A549 (cell line): ENCODE data around the gene KRTAP5-4. TPM values are rescaled to one million over a fixed set of nuclear protein-coding genes. Genes with fewer than 3 reads are reported as not detected.

Experiments used
- ATAC-seq, 2 experiments: fragments of 200-7000 bp in 1 of 2; fragments of >200 bp in 1 of 2; cut with Nextera tagmentation in 1 of 2; cut with Tn5 transposase in 1 of 2; 3 replicates each; pipeline versions ENCODE4 v1.8.0 to v1.9.1; 2018 to 2020; ENCODE audit warnings: mild to moderate bottlenecking in 1 of 2, moderate library complexity in 1 of 2
- CTCF ChIA-PET: fragments of 300-600 bp; sonication (Branson Sonifier 250); formaldehyde crosslinking; extraction: SDS; loops from one replicate; lab custom pipeline; 2021; ENCODE audit warnings: antibody characterized with exemption, inconsistent platforms; lab: Yijun Ruan, JAX
- POLR2A ChIA-PET: fragments of 350-600 bp; formaldehyde crosslinking; extraction: SDS; loops from one replicate; lab custom pipeline; 2021; ENCODE audit warnings: antibody characterized with exemption, inconsistent platforms; lab: Yijun Ruan, JAX
- DNase-seq, 2 experiments: peaks; one replicate each; pipeline versions ENCODE4 v3.0.0 to v3.0.0-alpha.2; 2011 to 2016; ENCODE audit warnings: low read depth in 1 of 2, low spot score in 1 of 2
- FAIRE-seq: peaks from 2 replicates; lab custom pipeline; 2011; peaks lifted over from hg19 to GRCh38; lab: Jason Lieb, UNC
- H3K27ac ChIP-seq, 2 experiments: fragments of >200 bp; sonication (Bioruptor Twin); formaldehyde crosslinking; 3 replicates each; pipeline ENCODE4 v1.5.1; 2016 to 2017
- H3K4me1 ChIP-seq: fragments of >200 bp; sonication (Bioruptor Twin); formaldehyde crosslinking; 3 replicates; pipeline ENCODE4 v1.6.1; 2016
- H3K4me2 ChIP-seq: fragments of >200 bp; sonication (Bioruptor Twin); formaldehyde crosslinking; 3 replicates; pipeline ENCODE4 v1.6.1; 2016
- H3K4me3 ChIP-seq: fragments of >200 bp; sonication (Bioruptor Twin); formaldehyde crosslinking; 3 replicates; pipeline ENCODE4 v1.5.1; 2016
- H3K9me3 ChIP-seq: fragments of >200 bp; sonication (Bioruptor Twin); formaldehyde crosslinking; 3 replicates; pipeline ENCODE4 v1.6.1; 2016
- ATOH8 ChIP-seq: fragments of 250-450 bp; sonication (Bioruptor Pico); IDR thresholded peaks from 2 replicates; pipeline ENCODE4 v1.5.0; 2020; ENCODE audit warnings: low read depth, mild to moderate bottlenecking, moderate library complexity
- BCL3 ChIP-seq: fragments of >200 bp; sonication (Bioruptor Twin); formaldehyde crosslinking; IDR thresholded peaks from 3 replicates; pipeline ENCODE4 v1.6.1; 2016
- CHD2 ChIP-seq: fragments of 150-350 bp; IDR thresholded peaks from 2 replicates; pipeline ENCODE4 v1.6.1; 2014; ENCODE audit warnings: low read length; ENCODE audit not compliant: partially characterized antibody
- CHD4 ChIP-seq: fragments of 200-600 bp; sonication (generic); IDR thresholded peaks from 2 replicates; pipeline ENCODE4 v1.6.1; 2016; ENCODE audit warnings: antibody characterized with exemption, mild to moderate bottlenecking, borderline replicate concordance
- EHMT2 ChIP-seq: fragments of 200-600 bp; sonication (generic); IDR thresholded peaks from 2 replicates; pipeline ENCODE4 v1.6.1; 2016; ENCODE audit warnings: antibody characterized with exemption, low read depth, mild to moderate bottlenecking, moderate library complexity
- ELK1 ChIP-seq: fragments of 150-350 bp; IDR thresholded peaks from 2 replicates; pipeline ENCODE4 v1.6.1; 2014; ENCODE audit warnings: low read depth, mild to moderate bottlenecking, low read length
- ESRRA ChIP-seq: fragments of 150-350 bp; IDR thresholded peaks from 2 replicates; pipeline ENCODE4 v1.6.1; 2014; ENCODE audit warnings: mild to moderate bottlenecking, low read length, borderline replicate concordance
- FOSB ChIP-seq: fragments of 250-450 bp; sonication (Bioruptor Pico); IDR thresholded peaks from 2 replicates; pipeline ENCODE4 v1.5.0; 2020; ENCODE audit warnings: mild to moderate bottlenecking, moderate library complexity
- FOSL2 ChIP-seq, 2 experiments: fragments of 450-650 bp in 1 of 2; fragments of >200 bp in 1 of 2; sonication (Bioruptor Twin) in 1 of 2; formaldehyde crosslinking; IDR thresholded peaks; 2 replicates each; pipeline versions ENCODE4 v1.5.0 to v1.6.1; 2016 to 2020; ENCODE audit warnings: mild to moderate bottlenecking in 1 of 2, moderate library complexity in 1 of 2
- GATA3 ChIP-seq: IDR thresholded peaks from 2 replicates; pipeline ENCODE4 v1.6.1; 2012; ENCODE audit warnings: borderline replicate concordance
- HES2 ChIP-seq: fragments of >200 bp; sonication (Bioruptor Twin); formaldehyde crosslinking; IDR thresholded peaks from 2 replicates; pipeline ENCODE4 v1.6.1; 2016
- HEYL ChIP-seq: fragments of 250-450 bp; sonication (Bioruptor Pico); IDR thresholded peaks from 2 replicates; pipeline ENCODE4 v1.8.0; 2021; ENCODE audit warnings: mild to moderate bottlenecking, moderate library complexity
- HOXA7 ChIP-seq: fragments of 250-450 bp; sonication (Bioruptor Pico); IDR thresholded peaks from 2 replicates; pipeline ENCODE4 v1.5.0; 2020; ENCODE audit warnings: mild to moderate bottlenecking, moderate library complexity
- HOXB5 ChIP-seq: fragments of 250-450 bp; sonication (Bioruptor Pico); IDR thresholded peaks from 2 replicates; pipeline ENCODE4 v1.5.0; 2020; ENCODE audit warnings: mild to moderate bottlenecking, moderate library complexity
- JUNB ChIP-seq: fragments of >200 bp; sonication (Bioruptor Twin); formaldehyde crosslinking; IDR thresholded peaks from 2 replicates; pipeline ENCODE4 v1.6.1; 2016
- MYC ChIP-seq: IDR thresholded peaks from 2 replicates; pipeline ENCODE4 v1.6.1; 2012; ENCODE audit warnings: mild to moderate bottlenecking, inconsistent platforms, low read length, improper control_type of control experiment, borderline replicate concordance
- NFE2L2 ChIP-seq: fragments of 150-350 bp; conservative IDR thresholded peaks from 2 replicates; pipeline ENCODE4 v1.6.1; 2014; ENCODE audit warnings: low read length
- NPAS2 ChIP-seq: fragments of 250-450 bp; sonication (Bioruptor Pico); IDR thresholded peaks from 2 replicates; pipeline ENCODE4 v1.8.0; 2022; ENCODE audit warnings: mild to moderate bottlenecking, moderate library complexity, borderline replicate concordance
- NR3C1 ChIP-seq: fragments of >200 bp; sonication (Bioruptor Twin); formaldehyde crosslinking; IDR thresholded peaks from 3 replicates; pipeline ENCODE4 v1.6.1; 2017
- POLR2A ChIP-seq: IDR thresholded peaks from 2 replicates; pipeline ENCODE4 v1.6.1; 2012; ENCODE audit warnings: mild to moderate bottlenecking, low read length
- RAD21 ChIP-seq, 2 experiments: fragments of >200 bp in 1 of 2; sonication (Bioruptor Twin) in 1 of 2; formaldehyde crosslinking in 1 of 2; IDR thresholded peaks in 1 of 2; conservative IDR thresholded peaks in 1 of 2; 2 replicates in 1 of 2; 3 replicates in 1 of 2; pipeline ENCODE4 v1.6.1; 2012 to 2018; ENCODE audit warnings: inconsistent platforms in 1 of 2
- RARB ChIP-seq: fragments of 250-450 bp; sonication (Bioruptor Pico); IDR thresholded peaks from 2 replicates; pipeline ENCODE4 v1.8.0; 2021; ENCODE audit warnings: mild to moderate bottlenecking, moderate library complexity
- SMC3 ChIP-seq: fragments of >200 bp; sonication (Bioruptor Twin); formaldehyde crosslinking; IDR thresholded peaks from 3 replicates; pipeline ENCODE4 v1.6.1; 2018; ENCODE audit warnings: inconsistent platforms
- ZFP36 ChIP-seq: fragments of 450-650 bp; IDR thresholded peaks from 2 replicates; pipeline ENCODE4 v1.6.1; 2014; ENCODE audit warnings: borderline replicate concordance; ENCODE audit not compliant: partially characterized antibody
- ZNF302 ChIP-seq: fragments of 250-450 bp; sonication (Bioruptor Pico); IDR thresholded peaks from 2 replicates; pipeline ENCODE4 v1.9.0; 2021; ENCODE audit warnings: inconsistent platforms, mild to moderate bottlenecking, moderate library complexity
- WGBS: methylation state at CpG from one replicate; pipeline ENCODE4 v1.1.6; 2017; ENCODE audit errors: missing lambda C conversion rate; 5-methylcytosine and 5-hydroxymethylcytosine counted together
- polyA plus RNA-seq, 4 experiments: library from polyadenylated mRNA; depleted of rRNA in 3 of 4; stranded (reverse); fragments of >200 nt; fragmentation: RNase III in 1 of 4; extraction: RNeasy Plus Mini Kit Qiagen cat#74134 plus additional on column Dnase treatment in 1 of 4; gene quantifications; 2 replicates in 3 of 4; 3 replicates in 1 of 4; pipeline ENCODE4 v1.2.3, GENCODE V29; 2011 to 2017
- TF ChIP-seq, protein P1 (sequence below): IDR thresholded peaks from 2 replicates; pipeline ENCODE4 v1.6.1; 2012

KRTAP5-4 gene
- polyA plus RNA-seq, 2 of the 4 experiments (the other 2 are of a cell fraction) = not detected

DNA sequence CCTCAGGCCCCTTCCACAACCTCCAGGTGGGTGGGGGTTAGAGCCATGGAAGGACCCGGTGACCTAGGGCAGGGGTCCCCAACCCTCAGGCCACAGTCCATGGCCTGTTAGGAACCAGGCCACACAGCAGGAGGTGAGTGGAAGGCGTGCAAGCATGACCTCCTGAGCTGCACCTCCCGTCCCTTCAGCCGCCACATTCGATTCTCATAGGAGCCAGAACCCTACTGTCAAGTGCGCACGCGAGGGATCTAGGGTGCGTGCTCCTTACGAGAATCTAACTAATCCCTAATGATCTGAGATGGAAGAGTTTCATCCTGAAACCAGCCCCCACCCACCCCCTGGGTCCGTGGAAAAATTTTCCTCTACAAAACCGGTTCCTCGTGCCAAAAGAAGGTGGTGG is 3.6 kb upstream of the KRTAP5-4 start:
- Histone ChIP-seq H3K4me1 (no peaks in the 10 kb centered on the region), H3K4me2 (no peak overlapping the region), H3K9me3 (no peaks in the 10 kb centered on the region), H3K4me3 (no peak overlapping the region), H3K27ac (no peak overlapping the region)
- 70% methylated on average over 11 of the region's 13 CpGs for WGBS
- FAIRE-seq = no peak
- no peak for DNase-seq
- TF ChIP-seq NFE2L2 (no peak), CHD2 (no peak), ZFP36 (no peak), RARB (CRISPR knock-in tag) (no peak), FOSL2 (IDR thresholded peaks at IDR 0.05) (no peak), FOSL2 (CRISPR knock-in tag; IDR thresholded peaks at IDR 0.05) (no peak), ESRRA (no peak), ZNF302 (CRISPR knock-in tag) (no peak), HOXB5 (CRISPR knock-in tag) (no peak), MYC (no peak), FOSB (CRISPR knock-in tag) (no peak), BCL3 (no peak), ELK1 (no peak), ATOH8 (CRISPR knock-in tag) (no peak), NR3C1 (no peak)
- ChIA-PET POLR2A (no interaction called here), CTCF (interaction anchor here (1.0 to 6.9 kb wide), 5 partner anchors 14 to 524 kb away, joined by 3 to 54 read pairs (median 4); no protein-coding TSS in a partner anchor)
- no peak for ATAC-seq

- ATAC-seq (no peak), DNase-seq (no peak), FAIRE-seq (no peak)
- no peaks in the 10 kb centered on the region for H3K9me3 ChIP-seq
- no peak overlapping the region for H3K4me3 ChIP-seq
- H3K4me2 ChIP-seq = no peak overlapping the region
- TF ChIP-seq NFE2L2 (no peak), HOXA7 (CRISPR knock-in tag) (no peak), MYC (no peak), HES2 (no peak), CHD4 (no peak), HEYL (no peak), HOXB5 (CRISPR knock-in tag) (no peak), SMC3 (no peak), RAD21 (conservative IDR thresholded peaks at IDR 0.05 in 1 of 2, IDR thresholded peaks at IDR 0.05 in 1 of 2) (no peak), GATA3 (no peak), JUNB (no peak), EHMT2 (no peak), NPAS2 (CRISPR knock-in tag) (no peak), POLR2A (no peak)
- TF ChIP-seq, protein P1, sequence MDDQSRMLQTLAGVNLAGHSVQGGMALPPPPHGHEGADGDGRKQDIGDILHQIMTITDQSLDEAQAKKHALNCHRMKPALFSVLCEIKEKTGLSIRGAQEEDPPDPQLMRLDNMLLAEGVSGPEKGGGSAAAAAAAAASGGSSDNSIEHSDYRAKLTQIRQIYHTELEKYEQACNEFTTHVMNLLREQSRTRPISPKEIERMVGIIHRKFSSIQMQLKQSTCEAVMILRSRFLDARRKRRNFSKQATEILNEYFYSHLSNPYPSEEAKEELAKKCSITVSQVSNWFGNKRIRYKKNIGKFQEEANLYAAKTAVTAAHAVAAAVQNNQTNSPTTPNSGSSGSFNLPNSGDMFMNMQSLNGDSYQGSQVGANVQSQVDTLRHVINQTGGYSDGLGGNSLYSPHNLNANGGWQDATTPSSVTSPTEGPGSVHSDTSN = no peak
- no peaks in the 10 kb centered on the region for H3K4me1 ChIP-seq
- WGBS = 63% methylated on average over 16 of the region's 16 CpGs
- POLR2A ChIA-PET = no interaction called here
- CTCF ChIA-PET = interaction anchor here (1.1 to 1.7 kb wide), 3 partner anchors 50 to 288 kb away, joined by 4 to 6 read pairs (median 4); no protein-coding TSS in a partner anchor
- H3K27ac ChIP-seq = no peak overlapping the region
Observed at GRCh38 chr11:1624621-1625020, 2.7 kb upstream of the KRTAP5-4 start.
